Measurements from ENCODE around the gene GNS.

The GNS gene

DNA sequence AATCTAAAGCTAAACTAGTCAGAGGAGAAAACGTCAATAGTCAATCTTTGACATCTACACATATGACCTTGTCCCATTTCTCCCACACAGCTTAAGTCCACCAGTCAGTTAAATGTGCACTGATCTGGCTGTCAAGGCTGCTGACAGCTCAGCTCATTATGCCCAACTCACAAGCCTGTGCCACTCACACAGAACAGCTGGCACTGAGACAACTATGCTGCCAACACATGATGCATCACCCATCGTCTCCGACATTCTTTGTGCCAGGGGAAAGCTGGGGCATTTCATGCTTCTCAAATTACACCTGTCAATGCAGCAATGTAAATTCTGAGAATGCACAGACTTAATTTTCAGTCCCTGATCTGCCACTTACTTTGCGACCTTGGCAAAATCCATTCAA, 25.3 kb downstream of the GNS start:
- no peak for DNase-seq

DNA sequence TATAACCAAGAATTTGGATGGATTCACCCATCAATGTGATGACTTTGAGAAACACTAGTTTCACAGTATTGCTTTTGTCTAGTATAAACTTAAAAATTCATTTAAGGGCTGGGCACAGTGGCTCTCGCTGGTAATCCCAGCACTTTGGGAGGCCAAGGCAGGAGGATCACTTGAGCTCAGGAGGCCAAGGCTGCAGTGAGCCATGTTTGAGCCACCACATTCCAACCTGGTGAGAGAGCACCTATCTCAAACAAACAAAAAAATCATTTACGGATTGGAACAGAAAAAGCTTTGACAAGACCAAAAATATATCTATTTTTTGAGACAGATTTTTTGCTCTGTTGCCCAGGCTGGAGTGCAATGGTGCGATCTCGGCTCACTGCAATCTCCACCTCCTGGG, 27.5 kb downstream of the GNS start:
- DNase-seq = no peak

DNA sequence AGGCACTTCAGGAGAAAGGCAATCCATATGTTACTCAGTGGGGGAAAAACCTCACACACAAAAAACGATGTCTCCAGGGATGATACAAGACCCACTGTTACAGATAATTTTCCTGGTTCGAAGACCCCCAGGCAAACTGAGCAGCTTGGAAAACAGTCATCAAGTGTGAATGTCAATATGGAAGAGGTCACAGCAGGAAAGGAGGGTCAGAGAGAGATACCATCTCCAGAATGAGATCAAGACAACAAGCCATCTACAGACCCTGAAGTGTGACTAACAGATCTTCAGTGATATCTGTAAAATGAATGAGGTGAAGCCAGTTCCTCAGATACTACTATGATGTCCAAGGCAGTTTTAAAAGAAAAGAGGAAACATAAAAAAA, 28.6 kb downstream of the GNS start:
- DNase-seq = no peak

DNA sequence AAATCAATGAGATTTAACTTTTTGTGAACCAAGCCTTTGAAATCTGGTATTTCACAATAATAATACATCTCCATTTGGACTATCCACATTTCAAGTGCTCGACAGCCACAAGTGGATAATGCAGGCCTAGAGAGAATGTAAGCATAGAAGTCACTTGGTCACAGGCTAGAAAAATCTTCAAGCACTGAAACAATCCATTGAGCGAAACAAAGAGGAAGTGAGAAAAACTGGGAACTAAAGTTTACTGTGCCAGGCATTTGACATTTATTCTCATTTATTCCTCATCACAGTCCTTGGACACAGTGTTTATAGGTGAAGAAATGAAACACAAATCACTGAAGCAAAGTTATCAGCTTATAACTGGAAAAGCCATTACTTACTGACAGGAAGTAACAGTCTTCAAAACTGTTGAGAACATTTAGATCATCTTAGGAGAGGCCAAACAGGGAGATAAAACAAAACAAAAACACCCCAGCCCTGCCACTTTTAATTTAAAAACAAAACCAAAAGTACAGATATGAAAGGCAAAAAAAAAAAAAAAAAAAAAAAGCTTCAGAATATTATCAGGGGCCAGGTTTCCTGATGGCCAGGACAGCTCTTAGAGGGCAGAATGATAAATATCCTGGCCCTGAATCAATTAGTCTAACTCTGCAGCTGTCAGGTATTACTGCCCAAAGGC, 29.2 kb downstream of the GNS start:
- DNase-seq = no peak

DNA sequence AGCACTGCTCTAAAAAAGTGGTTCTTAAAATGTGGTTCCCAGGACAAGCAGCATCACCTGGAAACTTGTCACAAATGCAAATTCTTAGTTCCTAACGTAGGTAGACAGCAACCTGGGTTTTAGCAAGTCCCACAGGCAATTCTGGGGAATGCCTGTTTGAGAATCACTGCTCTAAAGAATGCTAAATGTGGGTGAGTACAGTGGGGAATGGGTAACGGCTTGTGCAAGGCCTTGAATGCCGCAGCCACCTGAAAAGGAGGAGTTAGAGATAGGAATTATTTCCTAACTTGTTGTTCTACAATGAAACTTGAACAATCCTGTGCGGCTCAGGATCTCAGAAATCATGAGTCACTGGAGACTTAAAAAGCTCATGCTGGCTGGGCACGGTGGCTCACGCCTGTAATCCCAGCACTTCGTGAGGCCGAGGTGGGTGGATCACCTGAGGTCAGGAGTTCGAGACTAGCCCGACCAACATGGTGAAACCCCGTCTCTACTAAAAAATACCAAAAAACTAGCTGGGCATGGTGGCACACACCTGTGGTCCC, 34.9 kb downstream of the GNS start:
- DNase-seq = no peak

DNA sequence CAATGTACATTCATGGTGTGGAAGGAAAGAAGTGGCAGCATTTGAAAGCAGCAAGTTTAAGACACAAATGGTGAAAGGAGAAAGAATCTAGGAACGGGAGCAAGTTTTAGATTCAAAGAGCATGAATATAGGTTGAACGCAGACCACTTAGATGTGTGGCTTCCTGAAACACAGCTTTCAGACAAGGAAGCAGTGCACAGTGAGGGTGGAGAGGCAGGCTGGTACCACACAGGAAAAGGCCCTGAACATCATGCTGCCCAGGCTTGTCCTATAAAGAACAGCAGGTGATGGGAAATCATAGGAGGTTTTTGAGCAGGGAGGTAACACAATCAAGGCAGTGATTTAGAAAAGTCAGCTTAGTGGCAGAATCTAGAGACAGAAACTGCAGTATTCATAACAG, 35.6 kb downstream of the GNS start:
- no peak for DNase-seq

DNA sequence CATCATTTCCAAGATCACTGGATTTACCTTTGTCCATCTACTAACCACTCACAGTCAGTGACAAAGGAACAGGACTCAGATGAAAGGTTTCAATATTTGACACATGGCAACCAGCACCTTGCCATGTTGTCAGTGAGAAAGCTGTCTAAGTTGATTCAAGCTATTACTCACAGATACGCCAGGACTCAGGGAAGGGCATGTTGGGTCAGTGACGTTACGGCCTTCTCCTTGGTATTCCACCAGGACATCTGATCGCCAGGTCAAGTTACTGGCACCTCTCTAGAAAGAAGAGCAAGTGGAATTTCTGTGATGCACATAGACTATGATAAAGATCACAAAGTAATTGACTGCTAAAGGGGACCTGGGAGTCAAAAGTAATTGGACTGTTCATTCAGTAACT, 36.4 kb downstream of the GNS start:
- no peak for DNase-seq

DNA sequence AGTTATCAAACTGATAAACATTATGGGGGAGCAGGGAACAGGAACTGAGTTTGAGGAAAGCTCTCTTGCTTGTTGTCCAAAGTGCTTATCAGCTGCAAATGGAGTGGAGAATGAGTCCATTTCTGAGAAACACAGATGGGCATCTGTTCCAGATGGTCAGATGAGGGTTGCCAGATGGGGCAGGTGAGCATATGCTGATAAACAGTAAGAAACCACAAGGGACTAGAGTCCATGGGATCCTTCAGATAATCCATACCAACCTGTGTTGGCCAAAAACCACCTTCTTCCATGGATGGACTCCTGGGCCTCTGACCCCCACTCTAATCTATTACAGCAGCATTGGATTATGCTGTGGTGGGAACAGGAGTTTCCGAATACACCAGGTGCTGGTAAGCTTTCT, 38.3 kb downstream of the GNS start:
- no peak for DNase-seq

DNA sequence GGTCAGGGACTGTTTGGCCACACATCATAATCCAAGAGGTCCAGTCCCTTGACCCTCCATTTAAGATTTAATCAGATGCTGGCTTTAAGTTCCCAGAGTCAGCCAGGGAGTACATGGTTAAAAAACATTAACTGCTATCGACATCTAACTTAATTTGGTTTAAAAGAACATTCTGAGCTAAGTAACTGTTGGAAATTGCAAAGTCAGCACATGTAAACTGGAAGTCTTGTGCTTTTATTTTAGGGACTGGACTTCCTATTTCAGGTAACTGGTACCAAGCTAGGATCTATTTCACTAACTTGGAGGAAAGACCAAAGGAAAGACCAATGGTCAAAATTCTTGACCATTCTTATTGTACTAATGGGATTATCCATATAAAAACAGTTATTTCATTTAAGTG, 40.6 kb downstream of the GNS start:
- no peak for DNase-seq

DNA sequence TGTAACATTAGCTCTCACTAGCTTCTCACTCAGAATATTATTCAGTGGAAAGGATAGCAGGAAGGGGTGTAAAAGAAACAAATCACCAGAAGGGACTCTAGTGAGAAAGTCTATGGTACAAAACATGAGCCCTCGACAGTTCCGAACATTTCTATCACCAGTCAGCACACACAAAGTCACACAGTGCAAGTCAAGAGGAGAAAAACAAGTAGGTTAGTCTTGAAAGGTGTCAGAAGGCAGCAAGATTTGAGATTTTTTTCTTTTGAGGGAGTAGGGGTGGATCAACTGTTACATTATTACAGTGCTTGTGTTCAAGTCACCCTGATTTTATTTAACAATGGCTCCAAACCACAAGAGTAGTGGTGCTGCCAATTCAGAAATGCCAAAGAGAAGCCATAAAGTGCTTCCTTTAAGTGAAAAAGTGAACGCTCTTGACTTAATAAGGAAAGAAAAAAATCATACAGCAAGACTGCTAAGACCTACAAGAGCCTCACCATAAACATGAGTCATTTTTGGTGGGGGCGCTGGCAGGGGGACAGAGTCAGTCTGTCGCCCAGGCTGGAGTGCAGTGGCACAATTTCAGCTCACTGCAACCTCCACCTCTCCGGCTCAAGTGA, 42.3 kb downstream of the GNS start:
- no peak for DNase-seq

DNA sequence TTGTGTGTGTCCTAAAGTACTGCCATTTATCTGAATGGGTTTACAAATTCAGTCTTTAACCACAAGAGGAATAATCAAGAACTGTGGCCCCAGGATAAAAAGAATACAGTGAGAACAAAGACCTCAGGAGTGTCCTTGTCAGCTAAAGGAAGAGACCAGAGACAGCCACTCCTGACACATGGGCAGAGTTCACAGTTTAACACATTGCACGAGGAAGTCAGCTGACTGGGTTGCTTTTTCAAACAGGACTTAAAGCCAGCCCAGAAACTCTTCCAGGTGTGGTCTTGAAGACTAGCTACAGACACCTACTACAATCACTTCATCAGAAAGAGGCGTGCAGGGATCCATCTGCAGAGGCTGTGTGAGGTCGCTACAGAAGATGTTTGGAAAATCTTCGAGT, 42.8 kb downstream of the GNS start:
- no peak for DNase-seq

DNA sequence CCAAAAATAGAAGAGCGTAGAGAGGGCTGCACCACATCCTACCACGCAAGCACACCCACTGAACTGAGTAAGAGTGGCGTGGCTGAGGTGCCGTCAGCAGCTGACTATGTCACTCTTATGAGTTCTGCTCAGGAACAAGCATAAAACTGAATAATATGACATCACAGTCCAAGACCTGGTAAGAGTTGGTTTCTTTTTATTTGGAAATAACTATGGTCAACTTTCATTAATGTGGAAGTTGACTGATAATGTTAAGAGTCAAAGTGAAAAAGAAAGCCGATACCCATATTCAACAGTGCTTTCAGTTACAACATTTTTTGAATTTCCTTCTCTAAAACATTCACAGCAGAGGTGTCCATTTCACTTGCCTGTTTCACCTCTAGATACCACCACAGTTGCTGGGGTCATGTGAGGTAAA, 44.6 kb downstream of the GNS start:
- no peak for DNase-seq

DNA sequence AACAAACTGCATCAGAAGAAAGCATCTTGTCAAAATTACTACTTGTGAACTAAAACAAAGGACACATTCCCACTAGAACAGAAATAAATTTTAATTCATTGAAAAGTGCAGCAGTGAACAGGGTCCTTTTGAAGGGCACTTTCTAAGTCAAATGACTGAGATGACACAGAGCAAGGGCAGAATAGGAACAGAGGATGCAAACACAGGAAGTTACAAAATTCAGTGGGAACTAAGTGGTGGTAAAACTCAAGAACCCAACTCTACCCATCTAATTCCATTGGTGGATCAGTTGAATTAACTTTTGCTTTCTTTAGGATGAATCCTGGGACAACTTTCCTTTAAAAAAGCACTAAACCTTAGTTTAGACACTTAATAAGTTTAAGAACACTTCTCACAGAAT, 45.8 kb downstream of the GNS start:
- no peak for DNase-seq

DNA sequence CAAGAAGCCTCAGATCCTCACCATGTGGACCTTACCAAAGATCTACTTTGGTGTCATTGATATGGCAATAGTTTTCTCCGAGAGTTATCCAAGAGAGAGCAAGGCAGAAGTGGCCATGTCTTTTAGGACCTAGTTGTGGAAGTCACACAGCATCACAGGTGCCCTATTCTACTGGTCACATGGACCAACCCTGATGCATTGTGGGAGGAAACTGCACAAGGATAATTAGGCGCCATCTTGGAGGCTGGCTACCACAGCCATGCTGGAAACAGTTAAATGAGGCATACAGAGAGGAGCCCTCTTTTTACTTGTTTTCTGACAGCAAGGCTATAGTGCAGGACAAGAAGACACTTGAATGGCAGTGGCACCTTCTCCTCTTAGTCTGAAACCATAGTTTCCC, 49.8 kb downstream of the GNS start:
- DNase-seq = no peak

DNA sequence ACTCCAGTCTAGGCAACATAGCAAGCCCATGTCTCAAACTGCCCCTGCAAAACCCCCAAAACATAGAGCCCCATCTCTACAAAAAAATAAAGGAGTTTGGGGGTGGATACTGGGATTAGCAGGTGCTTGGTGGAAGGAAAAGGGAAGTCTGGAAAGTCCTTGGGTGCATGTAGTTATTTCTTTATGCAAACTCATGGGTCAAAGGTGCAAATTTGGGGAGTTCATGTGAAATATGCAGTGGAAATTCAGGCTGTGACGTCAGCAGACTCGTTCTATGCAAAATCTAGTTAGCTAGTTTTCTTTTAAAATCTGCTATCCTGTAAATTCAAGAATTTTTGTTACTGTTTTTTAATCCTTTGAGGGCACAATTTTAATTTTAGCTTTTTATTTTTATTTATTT, 51.3 kb downstream of the GNS start:
- DNase-seq = no peak

DNA sequence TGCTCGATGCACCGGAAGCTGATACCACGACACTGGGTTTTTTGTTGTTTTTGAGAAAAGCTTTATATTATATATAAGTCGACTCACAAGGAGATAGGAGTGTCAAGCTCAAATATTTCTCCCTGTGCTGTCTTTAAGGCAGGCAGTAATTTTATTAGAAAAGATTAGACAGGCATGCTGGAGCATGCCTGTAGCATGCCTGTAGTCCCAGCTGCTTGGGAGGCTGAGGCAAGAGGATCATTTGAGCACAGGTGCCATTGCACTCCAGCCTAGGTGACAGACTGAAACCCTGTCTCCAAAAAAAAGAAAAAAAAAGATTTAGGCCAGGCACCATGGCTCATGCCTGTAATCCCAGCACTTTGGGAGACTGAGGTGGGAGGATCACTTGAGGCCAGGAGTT, 51.8 kb downstream of the GNS start:
- DNase-seq = no peak

DNA sequence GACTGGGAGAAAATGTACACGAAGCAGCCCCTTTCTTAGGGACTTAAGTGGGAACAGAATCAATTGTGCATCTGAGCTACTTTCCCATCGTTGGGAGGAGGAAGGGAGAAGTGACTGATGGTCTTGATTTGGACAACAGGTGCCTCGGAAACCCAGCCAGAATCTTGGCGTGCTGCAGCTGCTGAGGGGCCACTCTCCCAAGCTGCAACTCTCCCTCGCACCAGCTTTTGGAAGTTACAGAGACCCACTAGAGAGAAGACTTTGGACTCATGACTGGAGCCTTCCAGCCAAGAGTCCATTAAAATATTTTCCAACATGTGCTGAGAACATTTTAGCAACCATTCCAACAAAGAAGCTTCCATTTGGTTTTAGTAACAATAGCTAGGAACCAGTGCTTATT, 52.3 kb downstream of the GNS start:
- DNase-seq = no peak

DNA sequence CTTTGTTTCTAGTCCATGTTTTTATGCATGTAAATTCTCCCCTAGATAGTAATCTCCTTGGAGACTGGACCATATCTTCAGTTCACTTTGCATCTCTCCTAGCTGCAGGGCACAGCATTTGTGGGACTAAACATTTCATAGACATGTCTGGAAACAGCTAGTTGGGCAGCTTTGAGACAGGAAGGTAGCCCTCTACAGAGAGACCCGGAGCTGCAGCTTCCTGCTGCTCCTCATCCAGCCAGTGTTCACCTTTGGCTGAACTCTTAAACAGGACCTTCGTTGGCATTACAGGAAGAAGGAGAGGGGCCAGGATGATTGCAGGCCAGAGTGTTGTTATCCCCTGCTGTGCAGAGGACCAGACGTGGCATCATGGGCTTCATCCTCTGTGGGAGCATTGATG, 52.9 kb downstream of the GNS start:
- no peak for DNase-seq

DNA sequence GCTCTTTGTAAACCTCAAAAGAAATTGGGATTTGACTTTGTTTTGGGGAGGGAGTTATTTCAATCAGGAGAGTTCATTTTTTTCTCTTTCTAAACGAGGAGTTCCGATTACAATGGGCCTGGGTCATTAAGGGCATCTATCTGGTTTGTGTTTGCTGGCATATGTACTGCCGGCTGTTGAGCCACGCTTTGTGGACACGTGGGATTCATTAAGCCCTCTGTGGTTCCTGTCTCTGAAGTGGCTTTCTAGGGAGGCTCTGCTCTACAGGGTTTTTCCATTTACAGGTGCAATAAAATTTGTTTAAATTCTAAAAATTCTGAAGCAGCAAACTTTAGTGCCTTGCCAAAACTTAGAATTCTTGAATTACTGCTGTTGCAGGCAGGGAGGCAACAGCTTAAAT, 57.9 kb downstream of the GNS start:
- no peak for DNase-seq

DNA sequence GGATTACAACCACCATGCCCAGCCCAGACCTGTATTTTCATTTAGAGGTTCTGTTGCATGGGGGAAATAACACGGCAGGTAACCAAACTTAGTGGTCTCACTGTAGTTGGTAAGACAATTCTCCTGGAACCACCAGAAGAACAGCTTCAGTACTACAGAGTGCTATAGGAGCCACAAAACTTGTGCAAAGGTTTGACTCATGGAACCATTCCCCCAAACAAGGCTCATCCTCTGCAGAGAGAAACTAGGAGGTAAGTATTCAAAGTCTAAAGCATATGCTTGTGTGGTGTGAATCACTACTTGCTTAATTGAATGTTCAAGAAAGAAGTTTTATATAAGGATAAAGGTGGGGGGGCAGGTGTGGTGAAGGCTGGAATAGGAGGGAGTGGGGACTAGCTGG, 58.7 kb downstream of the GNS start:
- no peak for DNase-seq

DNA sequence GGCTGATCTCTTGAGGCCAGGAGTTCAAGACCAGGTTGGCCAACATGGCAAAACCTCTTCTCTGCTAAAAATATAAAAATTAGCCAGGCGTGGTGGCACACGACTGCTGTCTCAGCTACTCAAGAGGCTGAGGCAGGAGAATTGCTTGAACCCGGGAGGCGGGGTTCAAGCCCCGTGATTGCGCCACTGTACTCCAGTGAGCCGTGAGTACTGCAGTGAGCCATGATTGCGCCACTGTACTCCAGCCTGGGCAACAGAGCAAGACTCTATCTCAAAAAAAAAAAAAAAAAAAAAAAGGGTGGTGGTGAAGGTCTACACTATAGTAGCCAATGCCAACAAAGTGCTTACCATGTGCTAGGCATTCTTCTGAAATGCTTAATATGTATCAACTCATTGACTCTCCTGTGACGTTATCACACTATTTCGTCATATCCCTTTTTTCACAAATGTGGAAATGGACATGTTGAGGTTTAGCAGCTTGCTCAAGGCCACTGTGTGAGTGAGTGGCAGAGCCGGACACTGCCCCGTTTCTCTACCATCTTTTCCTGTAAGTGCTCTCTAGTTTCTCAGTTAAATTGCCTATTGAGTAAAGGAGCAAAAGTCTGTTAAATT, 59.6 kb downstream of the GNS start:
- no peak for DNase-seq

DNA sequence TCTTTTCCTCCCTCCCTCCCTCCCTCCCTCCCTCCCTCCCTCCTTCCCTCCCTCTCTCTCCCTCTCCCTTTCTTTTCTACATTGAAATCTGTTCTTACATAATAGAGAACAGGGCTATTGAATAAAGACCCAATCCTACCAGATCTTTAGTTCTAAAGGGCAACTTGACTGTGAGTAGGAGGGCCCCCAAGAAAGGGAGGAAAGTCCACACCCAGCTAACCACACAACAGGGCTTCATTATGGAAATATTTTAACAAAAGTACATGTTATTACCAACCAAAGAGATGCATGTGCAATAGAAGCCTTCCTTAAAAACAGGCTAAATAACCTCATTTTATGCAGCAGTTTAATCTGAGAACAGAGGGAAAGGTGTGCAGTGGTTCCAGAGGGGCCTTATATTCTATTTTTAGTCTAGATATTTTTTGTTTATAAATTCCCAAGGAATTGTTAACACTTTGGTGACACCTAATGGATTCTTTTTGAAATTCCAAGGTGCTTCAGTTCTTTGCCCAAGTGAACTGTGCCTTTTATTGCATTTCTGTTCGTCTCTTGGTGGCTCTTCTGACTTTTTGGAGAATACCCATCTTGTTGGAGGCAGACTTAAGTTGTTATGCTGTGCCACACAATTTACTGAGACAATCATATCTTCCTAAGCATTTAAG, 63.0 kb downstream of the GNS start:
- no peak for DNase-seq

DNA sequence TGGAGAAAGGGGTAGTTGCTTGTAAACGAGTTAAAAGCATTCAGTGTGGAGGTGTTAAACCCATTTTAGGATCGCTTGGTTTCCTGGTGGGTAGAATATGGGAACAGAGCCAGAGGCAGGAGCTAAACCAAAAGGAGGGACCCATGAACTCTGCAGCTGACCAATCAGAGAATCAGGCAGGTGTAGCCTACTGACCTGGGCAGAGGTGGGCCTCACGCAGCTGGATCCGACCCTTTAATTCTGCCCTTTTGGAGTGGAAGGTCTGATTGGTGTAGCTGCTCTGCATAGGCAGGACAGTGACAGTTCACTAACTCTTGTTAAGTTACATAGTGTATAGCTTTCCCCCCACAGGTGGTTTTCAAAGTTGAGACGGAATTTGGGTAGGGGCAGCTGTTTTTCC, 63.7 kb downstream of the GNS start:
- DNase-seq = no peak

Measured in NCI-H2081 treated with DMSO at 0.1 percent for 48 hours (cell line).